ENCODE results near the gene KAT5.
"Not testable (repeated sequence)": the region's sequence is repeated elsewhere in the genome, so short reads cannot be mapped to it uniquely, and the experiment has no call there.

Gene KAT5

GRCh38 chr11:65711785-65712632, at the start of gene KAT5:
Gene KAT5, plus strand, starts transcription at chr11:65712252. Its CDS starts 16 bp downstream, at chr11:65712268.
- DNase-seq: peak; percentile 96 to 100 (median 99)

GRCh38 chr11:65662799-65663638, 49.0 kb upstream of the KAT5 start, which contains the start of gene RELA:
Gene RELA, minus strand, starts transcription at chr11:65662916. Its CDS starts 84 bp downstream, at chr11:65662832.
- DNase-seq: peak; percentile 62 to 100 (median 90)

- DNase-seq: peak in 7 of 14 donors; percentile 54 to 86 (median 75)
Observed at GRCh38 chr11:65663639-65664200, 48.3 kb upstream of the KAT5 start.

- no peak for DNase-seq
Observed at GRCh38 chr11:65672180-65672860, 39.7 kb upstream of the KAT5 start.

GRCh38 chr11:65672982-65673381, 39.1 kb upstream of the KAT5 start:
- DNase-seq: no peak

- DNase-seq: no peak
Observed at GRCh38 chr11:65680192-65680743, 31.8 kb upstream of the KAT5 start.

GRCh38 chr11:65683480-65683879, 28.6 kb upstream of the KAT5 start:
- not testable (repeated sequence) for DNase-seq

- DNase-seq: no peak
Observed at GRCh38 chr11:65685981-65686380, 26.1 kb upstream of the KAT5 start.

- not testable (repeated sequence) for DNase-seq
Observed at GRCh38 chr11:65691847-65692246, 20.2 kb upstream of the KAT5 start.

GRCh38 chr11:65692367-65692766, 19.7 kb upstream of the KAT5 start:
- DNase-seq: no peak

GRCh38 chr11:65695459-65696241, 16.4 kb upstream of the KAT5 start:
- DNase-seq: peak in 9 of 14 donors; percentile 9 to 64 (median 39)

GRCh38 chr11:65696802-65697552, 15.1 kb upstream of the KAT5 start:
- DNase-seq: no peak

GRCh38 chr11:65698205-65698604, 13.8 kb upstream of the KAT5 start:
- peak in 1 of 14 donors; percentile 31 for DNase-seq

GRCh38 chr11:65699306-65699705, 12.7 kb upstream of the KAT5 start:
- peak in 2 of 14 donors; percentile 16 to 77 for DNase-seq

- peak in 1 of 14 donors; percentile 27 for DNase-seq
Observed at GRCh38 chr11:65700399-65700798, 11.7 kb upstream of the KAT5 start.

- DNase-seq: no peak
Observed at GRCh38 chr11:65701686-65702085, 10.4 kb upstream of the KAT5 start.

GRCh38 chr11:65703846-65704245, 8.2 kb upstream of the KAT5 start:
- DNase-seq: no peak

GRCh38 chr11:65706303-65706763, 5.7 kb upstream of the KAT5 start:
- peak in 8 of 14 donors; percentile 6 to 53 (median 14) for DNase-seq

GRCh38 chr11:65707002-65707401, 5.0 kb upstream of the KAT5 start:
- DNase-seq: not testable (repeated sequence)

GRCh38 chr11:65708451-65708850, 3.6 kb upstream of the KAT5 start:
- DNase-seq: no peak

All from C1 segment of cervical spinal cord (tissue), 14 donors.